K562 (cell line): ENCODE data around the gene DMD. TPM values are rescaled to one million over a fixed set of nuclear protein-coding genes. Genes with fewer than 3 reads are reported as not detected.

Experiments used
- ATAC-seq: fragments of 200-7000 bp; cut with Tn5 transposase; 3 replicates; pipeline ENCODE4 v1.9.1; 2020; ENCODE audit warnings: moderate library complexity
- BruUV-seq: library from RNA; stranded (reverse); fragments of 400-500 nt; replicated peaks from 2 replicates; lab custom pipeline; 2021; lab: Mats Ljungman, UMichigan
- CTCF ChIA-PET: fragments of 300-600 bp; formaldehyde crosslinking; extraction: SDS; loops from one replicate; lab custom pipeline; 2021; ENCODE audit warnings: low intra/inter-chr PET ratio; lab: Yijun Ruan, JAX
- POLR2A ChIA-PET: fragments of 300-600, 350-650 bp; sonication (Branson Sonifier 250); formaldehyde crosslinking; extraction: SDS; loops from one replicate; lab custom pipeline; 2021; ENCODE audit warnings: antibody characterized with exemption, inconsistent platforms; lab: Yijun Ruan, JAX
- DNase-seq, 4 experiments: peaks; one replicate each; pipeline versions ENCODE4 v3.0.0 to v3.0.0-alpha.2; 2011 to 2018; ENCODE audit warnings: low spot score in 3 of 4, mixed read lengths in 3 of 4; ENCODE audit errors: extremely low read depth in 1 of 4
- FAIRE-seq: peaks from 2 replicates; lab custom pipeline; 2011; peaks lifted over from hg19 to GRCh38; lab: Jason Lieb, UNC
- H2AFZ ChIP-seq: 2 replicates; pipeline ENCODE4 v1.6.0; 2011; ENCODE audit warnings: low read depth, low read length, control low read depth, inconsistent platforms
- H3K27ac ChIP-seq: fragments of 200-600 bp; 3 replicates; pipeline ENCODE4 v1.8.0; 2011; ENCODE audit warnings: low read depth, mild to moderate bottlenecking, control low read depth, inconsistent platforms, low read length, moderate library complexity, mixed read lengths; ENCODE audit errors: extremely low read depth
- H3K27me3 ChIP-seq, 2 experiments: fragments of 300-600 bp in 1 of 2; 2 replicates in 1 of 2; 3 replicates in 1 of 2; pipeline versions ENCODE4 v1.6.0 to v1.8.0; 2011; ENCODE audit warnings: inconsistent platforms in 2 of 2, low read length in 2 of 2, mild to moderate bottlenecking in 1 of 2, mixed read lengths in 1 of 2, moderate library complexity in 1 of 2; ENCODE audit not compliant: control insufficient read depth in 2 of 2, insufficient read depth in 2 of 2
- H3K36me3 ChIP-seq: fragments of 300-600 bp; 3 replicates; pipeline ENCODE4 v1.8.0; 2011; ENCODE audit warnings: mild to moderate bottlenecking, low read length, inconsistent platforms; ENCODE audit not compliant: control insufficient read depth, insufficient read depth
- H3K4me1 ChIP-seq, 2 experiments: fragments of 200-600 bp in 1 of 2; replicated peaks in 1 of 2; 2 replicates in 1 of 2; 3 replicates in 1 of 2; pipeline versions ENCODE4 v1.5.1 to v1.8.0; 2011; ENCODE audit warnings: inconsistent platforms in 2 of 2, low read length in 2 of 2, mild to moderate bottlenecking in 1 of 2, mixed read lengths in 1 of 2, moderate library complexity in 1 of 2; ENCODE audit not compliant: control insufficient read depth in 2 of 2, insufficient read depth in 2 of 2
- H3K4me2 ChIP-seq: 2 replicates; pipeline ENCODE4 v1.6.1; 2011; ENCODE audit warnings: low read length, control low read depth, inconsistent platforms, mixed read lengths; ENCODE audit not compliant: insufficient read depth
- H3K4me3 ChIP-seq: fragments of 200-600 bp; sonication (generic), shearing (Covaris generic); 2 replicates; pipeline ENCODE4 v1.5.1; 2016; ENCODE audit warnings: control low read depth, inconsistent platforms
- H3K79me2 ChIP-seq: fragments of 200-600 bp; 3 replicates; pipeline ENCODE4 v1.8.0; 2011; ENCODE audit warnings: low read length, inconsistent platforms; ENCODE audit not compliant: control insufficient read depth, insufficient read depth
- H3K9ac ChIP-seq, 2 experiments: 2 replicates each; pipeline versions ENCODE4 v1.6.0 to v1.6.1; 2011; ENCODE audit warnings: low read depth in 2 of 2, low read length in 2 of 2, control low read depth in 1 of 2, inconsistent platforms in 1 of 2, mild to moderate bottlenecking in 1 of 2, mixed read lengths in 1 of 2; ENCODE audit not compliant: insufficient read depth in 1 of 2
- H3K9me1 ChIP-seq: one replicate; pipeline ENCODE4 v1.6.0; 2011; ENCODE audit warnings: inconsistent platforms, mild to moderate bottlenecking, low read length, moderate library complexity; ENCODE audit not compliant: control insufficient read depth, insufficient read depth
- H3K9me3 ChIP-seq: replicated peaks from 2 replicates; pipeline ENCODE4 v1.5.1; 2011; ENCODE audit warnings: low read depth, low read length, inconsistent platforms; ENCODE audit not compliant: control insufficient read depth, insufficient read depth
- H4K20me1 ChIP-seq: replicated peaks from 2 replicates; pipeline ENCODE4 v1.6.1; 2011; ENCODE audit warnings: low read length, inconsistent platforms, mixed read lengths; ENCODE audit not compliant: control insufficient read depth, insufficient read depth
- ADNP ChIP-seq: fragments of 200-800 bp; sonication (Bioruptor generic); IDR thresholded peaks from 2 replicates; pipeline ENCODE4 v1.6.1; 2016; ENCODE audit warnings: missing genetic modification characterization, missing compliant biosample characterization
- CBX3 ChIP-seq, 2 experiments: IDR thresholded peaks; 1 replicate in 1 of 2; 2 replicates in 1 of 2; pipeline ENCODE4 v1.6.1; 2012; ENCODE audit warnings: inconsistent platforms in 2 of 2, low read length in 2 of 2, borderline replicate concordance in 1 of 2, control low read depth in 1 of 2
- FOXP1 ChIP-seq: sonication (generic); formaldehyde crosslinking; IDR thresholded peaks from 2 replicates; pipeline ENCODE4 v1.8.0; 2022; ENCODE audit warnings: mild to moderate bottlenecking, missing genetic modification reagents
- HDAC2 ChIP-seq: fragments of 450-650 bp; IDR thresholded peaks from 2 replicates; pipeline ENCODE4 v1.6.1; 2016; ENCODE audit warnings: mild to moderate bottlenecking
- KAT8 ChIP-seq: fragments of 450-650 bp; IDR thresholded peaks from 2 replicates; pipeline ENCODE4 v1.6.1; 2016; ENCODE audit warnings: low read depth, mild to moderate bottlenecking
- ZNF764 ChIP-seq: fragments of 250-450 bp; sonication (Bioruptor Pico); IDR thresholded peaks from 2 replicates; pipeline ENCODE4 v1.4.0; 2020; ENCODE audit warnings: low read depth, mild to moderate bottlenecking, moderate library complexity
- WGBS: fragments of 100-300 bp; shearing (Covaris generic); methylation state at CpG from one replicate; pipeline ENCODE4 v1.1.6; 2016; ENCODE audit warnings: low coverage, mixed read lengths; ENCODE audit not compliant: insufficient coverage; ENCODE audit errors: missing lambda C conversion rate; 5-methylcytosine and 5-hydroxymethylcytosine counted together
- in situ Hi-C: fragments of 300-500 bp; cut with MboI; formaldehyde crosslinking; loops from 4 replicates; pipeline ENCODE4 v1.15.0; 2018; ENCODE audit warnings: inconsistent platforms, mixed read lengths
- intact Hi-C: fragments of 100-400 bp; cut with micrococcal nuclease; formaldehyde crosslinking; loops from 2 replicates; pipeline ENCODE4 v1.14.2; 2022
- polyA plus RNA-seq, 8 experiments: library from polyadenylated mRNA; depleted of rRNA in 4 of 8; stranded (reverse) in 5 of 8; unstranded in 3 of 8; fragments of >200 nt; fragmentation: Nextera tagmentation in 2 of 8; fragmentation: Illumina TruSeq in 1 of 8; extraction: Ambion mirVana in 2 of 8; extraction: Trizol in 1 of 8; gene quantifications; 2 replicates each; pipeline versions ENCODE4 v1.2.1 to v1.2.3, GENCODE V29; 2011 to 2014; ENCODE audit warnings: inconsistent platforms in 1 of 8, missing spikeins in 1 of 8
- total RNA-seq, 7 experiments: library from RNA; depleted of rRNA in 6 of 7; stranded (reverse); fragments of >200 nt in 6 of 7; fragmentation: Illumina TruSeq in 2 of 7; extraction: Trizol in 2 of 7; gene quantifications; 2 replicates each; pipeline versions ENCODE4 v1.2.1 to v1.2.3, GENCODE V29; 2011 to 2021; ENCODE audit warnings: low replicate concordance in 1 of 7
- TF ChIP-seq, protein P1 (sequence below): sonication (generic); formaldehyde crosslinking; IDR thresholded peaks from 2 replicates; pipeline ENCODE4 v1.9.0; 2022; ENCODE audit warnings: mild to moderate bottlenecking, missing genetic modification reagents
- TF ChIP-seq, protein P2 (sequence below): fragments of 450-650 bp; IDR thresholded peaks from 2 replicates; pipeline ENCODE4 v1.6.1; 2016; ENCODE audit warnings: low read depth
- TF ChIP-seq, protein P3 (sequence below), 2 experiments: fragments of 250-450 bp in 1 of 2; fragments of 450-650 bp in 1 of 2; sonication (Bioruptor Pico) in 1 of 2; IDR thresholded peaks; 2 replicates each; pipeline versions ENCODE4 v1.6.1 to v1.8.0; 2016 to 2021; ENCODE audit warnings: mild to moderate bottlenecking in 2 of 2, moderate library complexity in 2 of 2, missing compliant biosample characterization in 1 of 2, missing genetic modification characterization in 1 of 2

Gene DMD
- total and polyA plus RNA-seq, 9 of the 15 experiments (the other 6 are each of a cell fraction or from before 2014, with no cell fraction given) = 3.8 to 20.4 (median 11.4) TPM

DNA sequence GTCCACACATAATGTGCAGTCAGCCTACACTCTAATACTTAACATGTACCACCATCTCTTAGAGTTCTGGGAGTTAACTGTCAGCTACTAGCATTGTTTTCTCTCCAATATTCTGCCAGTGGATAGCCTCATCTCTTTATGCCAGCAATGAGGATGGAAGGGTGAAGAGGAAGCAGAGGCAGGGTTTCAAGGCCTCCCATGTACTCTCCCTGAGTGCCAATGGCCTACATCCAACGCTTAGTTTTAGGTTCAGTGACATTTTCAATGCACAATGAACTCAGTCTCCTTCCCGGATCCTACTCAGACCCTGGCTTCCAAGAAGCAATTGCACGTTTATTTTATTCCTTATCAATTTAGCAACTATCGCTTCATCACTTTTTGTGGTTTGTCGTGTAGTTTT is 686.1 kb downstream of the DMD start:
- no peaks in the 10 kb centered on the region for H3K4me1 ChIP-seq
- H3K79me2 ChIP-seq = no peaks in the 10 kb centered on the region
- POLR2A ChIA-PET = no interaction called here
- in situ Hi-C loops = no loop called here
- no TSS peak for BruUV-seq
- H3K4me3 ChIP-seq = no peak overlapping the region
- intact Hi-C loops = no loop called here
- ATAC-seq (no peak), FAIRE-seq (no peak), DNase-seq (no peak)
- no peak overlapping the region for H2AFZ ChIP-seq
- H3K27ac ChIP-seq = no peak overlapping the region
- H3K9me3 ChIP-seq = no peaks in the 10 kb centered on the region
- no peak overlapping the region for H3K9ac ChIP-seq
- H3K36me3 ChIP-seq = no peaks in the 10 kb centered on the region
- no peaks in the 10 kb centered on the region for H3K9me1 ChIP-seq
- no peaks in the 10 kb centered on the region for H4K20me1 ChIP-seq
- H3K27me3 ChIP-seq = no peaks in the 10 kb centered on the region
- H3K4me2 ChIP-seq = no peak overlapping the region
- TF ChIP-seq ZNF764 (CRISPR knock-in tag) = no peak
- TF ChIP-seq ADNP (tag) = no peak
- TF ChIP-seq, protein P1, sequence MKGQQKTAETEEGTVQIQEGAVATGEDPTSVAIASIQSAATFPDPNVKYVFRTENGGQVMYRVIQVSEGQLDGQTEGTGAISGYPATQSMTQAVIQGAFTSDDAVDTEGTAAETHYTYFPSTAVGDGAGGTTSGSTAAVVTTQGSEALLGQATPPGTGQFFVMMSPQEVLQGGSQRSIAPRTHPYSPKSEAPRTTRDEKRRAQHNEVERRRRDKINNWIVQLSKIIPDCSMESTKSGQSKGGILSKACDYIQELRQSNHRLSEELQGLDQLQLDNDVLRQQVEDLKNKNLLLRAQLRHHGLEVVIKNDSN (CRISPR knock-in tag) = no peak
- TF ChIP-seq KAT8 = no peak
- TF ChIP-seq CBX3 (IDR thresholded peaks at IDR 0.05; ENCODE audit: borderline replicate concordance in 1 of 2, low read length in 2 of 2) = no peak
- TF ChIP-seq, protein P2, sequence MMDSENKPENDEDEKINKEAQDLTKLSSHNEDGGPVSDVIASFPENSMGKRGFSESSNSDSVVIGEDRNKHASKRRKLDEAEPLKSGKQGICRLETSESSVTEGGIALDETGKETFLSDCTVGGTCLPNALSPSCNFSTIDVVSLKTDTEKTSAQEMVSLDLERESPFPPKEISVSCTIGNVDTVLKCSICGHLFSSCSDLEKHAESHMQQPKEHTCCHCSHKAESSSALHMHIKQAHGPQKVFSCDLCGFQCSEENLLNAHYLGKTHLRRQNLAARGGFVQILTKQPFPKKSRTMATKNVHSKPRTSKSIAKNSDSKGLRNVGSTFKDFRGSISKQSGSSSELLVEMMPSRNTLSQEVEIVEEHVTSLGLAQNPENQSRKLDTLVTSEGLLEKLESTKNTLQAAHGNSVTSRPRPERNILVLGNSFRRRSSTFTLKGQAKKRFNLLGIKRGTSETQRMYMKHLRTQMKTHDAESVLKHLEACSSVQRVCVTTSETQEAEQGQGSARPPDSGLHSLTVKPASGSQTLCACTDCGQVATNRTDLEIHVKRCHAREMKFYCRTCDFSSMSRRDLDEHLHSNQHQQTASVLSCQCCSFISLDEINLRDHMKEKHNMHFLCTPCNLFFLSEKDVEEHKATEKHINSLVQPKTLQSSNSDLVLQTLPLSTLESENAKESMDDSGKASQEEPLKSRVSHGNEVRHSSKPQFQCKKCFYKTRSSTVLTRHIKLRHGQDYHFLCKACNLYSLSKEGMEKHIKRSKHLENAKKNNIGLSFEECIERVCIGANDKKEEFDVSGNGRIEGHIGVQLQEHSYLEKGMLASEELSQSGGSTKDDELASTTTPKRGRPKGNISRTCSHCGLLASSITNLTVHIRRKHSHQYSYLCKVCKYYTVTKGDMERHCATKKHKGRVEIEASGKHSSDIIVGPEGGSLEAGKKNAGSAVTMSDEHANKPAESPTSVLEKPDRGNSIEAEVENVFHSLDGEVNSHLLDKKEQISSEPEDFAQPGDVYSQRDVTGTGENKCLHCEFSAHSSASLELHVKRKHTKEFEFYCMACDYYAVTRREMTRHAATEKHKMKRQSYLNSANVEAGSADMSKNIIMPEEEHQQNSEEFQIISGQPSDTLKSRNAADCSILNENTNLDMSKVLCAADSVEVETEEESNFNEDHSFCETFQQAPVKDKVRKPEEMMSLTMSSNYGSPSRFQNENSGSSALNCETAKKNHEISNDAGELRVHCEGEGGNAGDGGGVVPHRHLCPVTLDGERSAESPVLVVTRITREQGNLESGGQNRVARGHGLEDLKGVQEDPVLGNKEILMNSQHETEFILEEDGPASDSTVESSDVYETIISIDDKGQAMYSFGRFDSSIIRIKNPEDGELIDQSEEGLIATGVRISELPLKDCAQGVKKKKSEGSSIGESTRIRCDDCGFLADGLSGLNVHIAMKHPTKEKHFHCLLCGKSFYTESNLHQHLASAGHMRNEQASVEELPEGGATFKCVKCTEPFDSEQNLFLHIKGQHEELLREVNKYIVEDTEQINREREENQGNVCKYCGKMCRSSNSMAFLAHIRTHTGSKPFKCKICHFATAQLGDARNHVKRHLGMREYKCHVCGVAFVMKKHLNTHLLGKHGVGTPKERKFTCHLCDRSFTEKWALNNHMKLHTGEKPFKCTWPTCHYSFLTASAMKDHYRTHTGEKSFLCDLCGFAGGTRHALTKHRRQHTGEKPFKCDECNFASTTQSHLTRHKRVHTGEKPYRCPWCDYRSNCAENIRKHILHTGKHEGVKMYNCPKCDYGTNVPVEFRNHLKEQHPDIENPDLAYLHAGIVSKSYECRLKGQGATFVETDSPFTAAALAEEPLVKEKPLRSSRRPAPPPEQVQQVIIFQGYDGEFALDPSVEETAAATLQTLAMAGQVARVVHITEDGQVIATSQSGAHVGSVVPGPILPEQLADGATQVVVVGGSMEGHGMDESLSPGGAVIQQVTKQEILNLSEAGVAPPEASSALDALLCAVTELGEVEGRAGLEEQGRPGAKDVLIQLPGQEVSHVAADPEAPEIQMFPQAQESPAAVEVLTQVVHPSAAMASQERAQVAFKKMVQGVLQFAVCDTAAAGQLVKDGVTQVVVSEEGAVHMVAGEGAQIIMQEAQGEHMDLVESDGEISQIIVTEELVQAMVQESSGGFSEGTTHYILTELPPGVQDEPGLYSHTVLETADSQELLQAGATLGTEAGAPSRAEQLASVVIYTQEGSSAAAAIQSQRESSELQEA = no peak
- TF ChIP-seq HDAC2 = no peak
- no peak for TF ChIP-seq FOXP1
- TF ChIP-seq, protein P3, sequence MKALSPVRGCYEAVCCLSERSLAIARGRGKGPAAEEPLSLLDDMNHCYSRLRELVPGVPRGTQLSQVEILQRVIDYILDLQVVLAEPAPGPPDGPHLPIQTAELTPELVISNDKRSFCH (CRISPR knock-in tag; IDR thresholded peaks at IDR 0.05) = no peak
- TF ChIP-seq, protein P3 (tag; IDR thresholded peaks at IDR 0.05) = no peak
- 3% methylated on average over 5 of the region's 5 CpGs for WGBS
- CTCF ChIA-PET = no interaction called here
